IPS-18a (cell line): ENCODE measurements around the gene EDN3.

Experiments used
- H3K27ac ChIP-seq: one replicate; pipeline ENCODE4 v1.5.1; 2013; ENCODE audit warnings: low read length
- H3K27me3 ChIP-seq: one replicate; pipeline ENCODE4 v1.6.1; 2013; ENCODE audit warnings: mild to moderate bottlenecking, low read length; ENCODE audit not compliant: control insufficient read depth, insufficient read depth
- H3K36me3 ChIP-seq: one replicate; pipeline ENCODE4 v1.6.1; 2013; ENCODE audit warnings: low read depth, low read length; ENCODE audit not compliant: control insufficient read depth
- H3K4me1 ChIP-seq: one replicate; pipeline ENCODE4 v1.6.1; 2013; ENCODE audit warnings: low read depth, low read length; ENCODE audit not compliant: control insufficient read depth
- H3K4me3 ChIP-seq: one replicate; pipeline ENCODE4 v1.5.1; 2013; ENCODE audit warnings: low read length
- H3K9ac ChIP-seq: one replicate; pipeline ENCODE4 v1.6.1; 2013; ENCODE audit warnings: mild to moderate bottlenecking, low read length, moderate library complexity
- H3K9me3 ChIP-seq: one replicate; pipeline ENCODE4 v1.6.1; 2013; ENCODE audit warnings: low read depth, low read length; ENCODE audit not compliant: control insufficient read depth

Gene EDN3, protein sequence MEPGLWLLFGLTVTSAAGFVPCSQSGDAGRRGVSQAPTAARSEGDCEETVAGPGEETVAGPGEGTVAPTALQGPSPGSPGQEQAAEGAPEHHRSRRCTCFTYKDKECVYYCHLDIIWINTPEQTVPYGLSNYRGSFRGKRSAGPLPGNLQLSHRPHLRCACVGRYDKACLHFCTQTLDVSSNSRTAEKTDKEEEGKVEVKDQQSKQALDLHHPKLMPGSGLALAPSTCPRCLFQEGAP

DNA sequence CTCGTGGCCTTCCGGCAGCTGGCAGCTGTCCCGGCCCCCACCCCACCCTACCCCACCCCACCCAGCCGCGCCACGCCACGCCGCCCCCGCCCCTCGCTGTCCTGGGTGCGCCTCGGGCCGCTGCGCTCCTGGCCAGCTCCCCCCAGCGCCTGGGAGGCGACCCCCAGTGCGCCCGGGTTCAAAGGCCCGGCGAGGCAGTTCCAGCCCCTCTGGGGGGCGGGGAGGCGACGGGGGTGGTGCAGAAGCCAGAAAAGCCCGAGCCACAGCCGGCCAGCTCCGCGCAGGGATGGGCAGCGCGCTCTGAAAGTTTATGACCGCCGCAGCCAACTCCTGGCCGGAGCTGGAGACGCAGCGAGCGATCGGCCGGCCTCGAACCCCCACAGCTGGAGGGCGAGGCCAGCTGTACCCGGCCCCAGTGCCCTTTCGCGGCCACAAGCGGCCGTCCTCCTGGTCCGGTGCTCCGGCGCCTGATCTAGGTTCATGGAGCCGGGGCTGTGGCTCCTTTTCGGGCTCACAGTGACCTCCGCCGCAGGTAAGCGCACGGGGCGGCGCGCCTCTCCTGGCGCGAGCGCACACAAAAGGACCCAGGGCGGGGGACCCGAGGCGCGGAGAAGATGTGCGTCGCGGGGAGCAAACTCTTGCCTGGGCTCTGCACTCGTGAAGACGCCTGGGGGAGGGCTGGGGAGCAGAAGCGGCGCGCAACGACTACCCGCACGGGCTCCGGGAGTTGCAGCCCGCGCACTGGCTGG is at the start of gene EDN3:
Gene EDN3 (plus strand): TSS at position 279 of the 749 bp plus-strand sequence. CDS start 202 bp downstream, at position 481.
- H3K36me3 ChIP-seq: no peaks in the 10 kb centered on the region
- H3K9me3 ChIP-seq: no peaks in the 10 kb centered on the region
- H3K4me3 ChIP-seq: peak within 1 kb of the TSS; percentile 41
- no peak within 1 kb of the TSS for H3K9ac ChIP-seq
- H3K27ac ChIP-seq: no peak within 1 kb of the TSS
- peaks cover 73% of the 10 kb centered on the region for H3K27me3 ChIP-seq
- peaks cover 3% of the 10 kb centered on the region for H3K4me1 ChIP-seq

GRCh38 chr20:59253325-59253724 is 47.1 kb upstream of the EDN3 start:
- Histone ChIP-seq H3K9me3 (no peaks in the 10 kb centered on the region), H3K27me3 (no peaks in the 10 kb centered on the region), H3K36me3 (no peaks in the 10 kb centered on the region), H3K4me1 (peaks cover 4% of the 10 kb centered on the region), H3K27ac (no peak overlapping the region), H3K4me3 (no peak overlapping the region), H3K9ac (no peak overlapping the region)

DNA sequence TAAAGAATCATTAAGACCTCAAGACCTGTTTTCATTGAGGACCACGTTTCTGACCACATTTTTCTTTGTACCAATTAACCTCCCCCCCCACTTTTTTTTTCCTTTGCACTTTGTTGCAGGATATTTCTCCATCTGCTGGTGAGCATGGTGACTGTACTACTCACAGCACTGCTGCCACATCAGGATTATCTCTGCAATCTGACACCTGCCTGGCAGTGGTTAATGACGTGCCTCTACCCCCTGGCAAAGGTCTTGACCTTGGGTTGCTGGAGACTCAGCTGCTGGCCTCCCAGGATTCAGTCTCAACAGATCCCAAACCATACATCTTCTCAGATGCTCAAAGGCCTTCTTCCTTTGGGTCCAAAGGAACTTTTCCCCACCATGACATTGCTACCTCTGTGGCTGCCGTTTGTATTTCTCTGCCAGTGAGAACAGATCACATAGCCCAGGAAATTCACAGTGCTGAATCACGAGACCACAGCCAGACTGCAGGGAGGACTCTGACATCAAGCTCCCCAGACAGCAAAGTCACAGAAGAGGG is 46.6 kb upstream of the EDN3 start:
- Histone ChIP-seq H3K9ac (no peak overlapping the region), H3K27me3 (no peaks in the 10 kb centered on the region)

GRCh38 chr20:59255256-59255655 is 45.2 kb upstream of the EDN3 start:
- H3K9me3 ChIP-seq: no peaks in the 10 kb centered on the region
- H3K27me3 ChIP-seq: peaks cover 5% of the 10 kb centered on the region
- H3K4me1 ChIP-seq: peaks cover 4% of the 10 kb centered on the region
- H3K9ac ChIP-seq: no peak overlapping the region
- H3K4me3 ChIP-seq: no peak overlapping the region
- no peaks in the 10 kb centered on the region for H3K36me3 ChIP-seq
- H3K27ac ChIP-seq: no peak overlapping the region

More for the DNA sequence above, 46.6 kb upstream of the EDN3 start:
- H3K36me3 ChIP-seq: no peaks in the 10 kb centered on the region
- H3K4me3 ChIP-seq: no peak overlapping the region
- H3K27ac ChIP-seq: no peak overlapping the region
- H3K9me3 ChIP-seq: no peaks in the 10 kb centered on the region
- peaks cover 4% of the 10 kb centered on the region for H3K4me1 ChIP-seq

DNA sequence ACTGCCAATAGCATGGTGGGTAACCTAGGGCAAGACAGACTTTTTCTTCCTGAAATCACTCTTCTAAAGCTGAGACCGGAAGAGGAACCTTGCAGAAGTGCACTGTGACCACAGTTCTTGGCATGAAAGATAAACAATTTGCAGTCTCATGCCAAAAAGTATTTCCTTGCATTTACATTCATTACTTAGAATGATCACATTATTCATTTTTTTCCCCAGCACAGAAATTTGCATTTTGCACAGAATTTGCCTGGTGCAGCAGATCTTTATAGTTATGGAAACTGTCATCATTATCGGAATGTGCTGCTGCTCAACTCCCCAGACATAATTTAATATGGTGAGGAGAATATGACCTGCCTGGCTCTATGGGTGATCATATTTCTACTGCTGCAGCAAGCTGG is 42.2 kb upstream of the EDN3 start:
- peaks cover 5% of the 10 kb centered on the region for H3K27me3 ChIP-seq
- peaks cover 4% of the 10 kb centered on the region for H3K4me1 ChIP-seq
- no peak overlapping the region for H3K4me3 ChIP-seq
- no peak overlapping the region for H3K27ac ChIP-seq
- no peaks in the 10 kb centered on the region for H3K36me3 ChIP-seq
- no peaks in the 10 kb centered on the region for H3K9me3 ChIP-seq
- no peak overlapping the region for H3K9ac ChIP-seq

DNA sequence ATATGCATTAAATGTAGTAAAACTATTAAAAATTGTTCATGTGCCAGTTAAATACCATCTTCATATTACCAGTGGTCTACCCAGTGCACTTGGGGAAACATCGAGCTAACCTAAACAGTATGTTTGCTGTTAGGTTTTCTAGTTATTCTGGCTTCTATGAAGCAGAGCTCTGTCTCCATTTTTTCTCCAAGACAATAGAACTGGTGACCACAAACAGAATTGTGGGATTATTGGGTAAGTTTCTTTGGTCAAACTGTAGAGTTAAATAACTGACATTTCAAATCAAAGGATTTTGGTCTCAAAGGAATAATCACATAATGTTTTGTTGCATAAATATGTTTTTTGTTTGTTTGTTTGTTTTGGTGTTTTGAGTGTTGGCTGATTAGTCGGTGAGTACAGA is 40.5 kb upstream of the EDN3 start:
- no peaks in the 10 kb centered on the region for H3K4me1 ChIP-seq
- H3K27me3 ChIP-seq: peaks cover 5% of the 10 kb centered on the region
- H3K9me3 ChIP-seq: no peaks in the 10 kb centered on the region
- no peak overlapping the region for H3K9ac ChIP-seq
- no peaks in the 10 kb centered on the region for H3K36me3 ChIP-seq
- H3K4me3 ChIP-seq: no peak overlapping the region
- no peak overlapping the region for H3K27ac ChIP-seq

DNA sequence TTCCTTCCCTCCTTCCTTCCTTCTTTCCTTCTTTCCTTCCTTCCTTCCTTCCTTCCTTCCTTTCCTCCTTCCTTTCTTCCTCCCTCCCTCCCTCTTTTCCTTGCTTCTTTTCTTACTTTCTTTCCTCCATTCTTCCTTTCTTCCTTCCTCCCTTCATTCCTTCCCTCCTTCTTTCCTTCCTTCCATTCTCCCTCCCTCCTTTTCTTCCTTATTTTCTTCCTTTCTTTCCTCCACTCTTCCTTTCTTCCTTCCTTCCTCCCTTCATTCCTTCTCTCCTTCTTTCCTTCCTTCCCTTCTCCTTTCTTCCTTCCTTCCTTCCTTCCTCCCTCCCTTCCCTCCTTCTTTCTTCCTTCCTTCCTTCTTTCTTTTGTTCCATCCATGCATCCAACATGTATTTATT is 35.1 kb upstream of the EDN3 start:
- H3K27ac ChIP-seq: no peak overlapping the region
- H3K4me1 ChIP-seq: peaks cover 21% of the 10 kb centered on the region
- H3K36me3 ChIP-seq: no peaks in the 10 kb centered on the region
- peaks cover 18% of the 10 kb centered on the region for H3K27me3 ChIP-seq
- no peak overlapping the region for H3K4me3 ChIP-seq
- H3K9me3 ChIP-seq: no peaks in the 10 kb centered on the region
- H3K9ac ChIP-seq: no peak overlapping the region

DNA sequence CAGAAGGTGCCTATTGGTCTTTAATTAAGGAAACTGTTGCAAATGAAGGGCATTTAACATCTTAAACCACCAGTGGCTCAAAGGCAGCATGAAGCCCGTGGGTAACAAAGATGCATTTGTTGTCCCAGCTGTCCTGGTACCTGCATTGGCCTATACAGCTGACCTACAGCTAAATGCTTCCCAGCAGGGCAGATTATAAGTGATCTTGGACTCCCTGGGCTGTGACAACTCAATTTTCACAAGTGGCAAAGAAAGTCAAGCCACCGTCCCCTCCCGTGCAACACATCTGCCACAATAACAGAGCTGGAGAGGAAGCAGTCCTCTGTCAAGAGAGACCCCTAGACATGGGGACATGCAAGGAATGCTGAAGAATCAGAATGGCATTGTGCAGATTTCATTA is 31.5 kb upstream of the EDN3 start:
- Histone ChIP-seq H3K27ac (no peak overlapping the region), H3K9me3 (no peaks in the 10 kb centered on the region), H3K4me3 (peak overlapping the region; percentile 36), H3K36me3 (no peaks in the 10 kb centered on the region), H3K9ac (no peak overlapping the region), H3K4me1 (peaks cover 21% of the 10 kb centered on the region), H3K27me3 (peaks cover 20% of the 10 kb centered on the region)

DNA sequence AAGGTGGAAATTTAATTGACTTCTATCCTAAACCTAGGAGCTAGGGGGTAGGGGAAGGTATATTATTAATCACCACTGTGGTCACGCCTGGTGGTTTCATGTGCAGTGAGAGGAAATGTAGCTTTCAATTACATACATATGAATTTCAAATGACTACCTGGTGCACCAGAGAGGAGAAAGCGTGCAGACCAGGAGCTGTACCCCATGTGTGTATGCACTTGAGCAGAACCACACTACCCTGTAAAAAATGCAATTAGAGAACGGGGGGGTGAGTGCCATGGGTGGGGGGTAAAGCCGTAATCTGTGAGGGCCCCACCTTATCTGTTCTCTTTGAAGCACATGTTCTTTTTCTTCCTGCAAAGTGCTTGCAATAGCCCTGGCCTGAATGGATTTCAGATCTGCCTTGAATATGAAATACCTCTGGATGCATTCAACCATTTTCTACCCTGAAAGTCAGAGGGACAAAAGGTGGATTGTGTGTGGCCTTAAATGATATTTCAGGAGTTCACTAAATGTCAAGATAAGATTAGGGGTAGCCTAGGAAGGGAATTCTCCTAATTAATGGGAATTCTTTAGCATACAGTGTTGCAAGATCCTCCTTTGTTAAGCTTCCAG is 30.9 kb upstream of the EDN3 start:
- no peak overlapping the region for H3K9ac ChIP-seq
- peak overlapping the region; percentile 36 for H3K4me3 ChIP-seq
- H3K9me3 ChIP-seq: no peaks in the 10 kb centered on the region
- H3K36me3 ChIP-seq: no peaks in the 10 kb centered on the region
- H3K27ac ChIP-seq: no peak overlapping the region
- H3K4me1 ChIP-seq: peaks cover 21% of the 10 kb centered on the region
- H3K27me3 ChIP-seq: peaks cover 20% of the 10 kb centered on the region

DNA sequence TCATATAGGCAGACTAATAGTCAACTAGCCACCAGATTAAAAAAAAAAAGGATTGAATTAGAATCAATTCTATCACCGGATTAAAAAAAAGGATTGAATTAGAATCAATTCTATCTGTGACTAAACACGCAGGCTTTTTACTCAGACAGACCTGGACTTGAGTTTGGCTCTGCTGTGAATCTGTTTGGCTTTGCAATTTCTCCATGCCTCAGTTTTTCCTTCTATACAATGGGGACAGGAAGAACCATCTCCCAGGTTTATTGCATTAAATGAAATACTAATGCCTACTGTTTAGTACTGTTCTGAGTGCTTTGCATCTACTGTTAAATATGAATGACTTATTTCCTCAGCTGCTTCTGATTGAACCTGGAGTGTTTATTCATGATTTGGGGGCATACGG is 30.0 kb upstream of the EDN3 start:
- Histone ChIP-seq H3K9me3 (no peaks in the 10 kb centered on the region), H3K9ac (no peak overlapping the region), H3K4me1 (peaks cover 21% of the 10 kb centered on the region), H3K27me3 (peaks cover 20% of the 10 kb centered on the region), H3K36me3 (no peaks in the 10 kb centered on the region), H3K4me3 (no peak overlapping the region), H3K27ac (no peak overlapping the region)

GRCh38 chr20:59273739-59274357 is 26.6 kb upstream of the EDN3 start:
- Histone ChIP-seq H3K9ac (no peak overlapping the region), H3K9me3 (no peaks in the 10 kb centered on the region), H3K27ac (no peak overlapping the region), H3K4me1 (peaks cover 11% of the 10 kb centered on the region), H3K27me3 (peaks cover 6% of the 10 kb centered on the region), H3K4me3 (no peak overlapping the region), H3K36me3 (no peaks in the 10 kb centered on the region)
